GM12873 (cell line): Measurements from ENCODE around the gene ALDH8A1.

Experiments
- TF ChIP-seq, protein P1 (sequence below): IDR thresholded peaks from 2 replicates; pipeline ENCODE4 v1.5.1; 2012; ENCODE audit warnings: low read depth, mild to moderate bottlenecking, moderate library complexity, low read length, control low read depth; ENCODE audit not compliant: insufficient read depth; ENCODE audit errors: missing control alignments

ALDH8A1 gene

GRCh38 chr6:134928151-134928900 lies 21.6 kb downstream of the ALDH8A1 start:
- TF ChIP-seq, protein P1, sequence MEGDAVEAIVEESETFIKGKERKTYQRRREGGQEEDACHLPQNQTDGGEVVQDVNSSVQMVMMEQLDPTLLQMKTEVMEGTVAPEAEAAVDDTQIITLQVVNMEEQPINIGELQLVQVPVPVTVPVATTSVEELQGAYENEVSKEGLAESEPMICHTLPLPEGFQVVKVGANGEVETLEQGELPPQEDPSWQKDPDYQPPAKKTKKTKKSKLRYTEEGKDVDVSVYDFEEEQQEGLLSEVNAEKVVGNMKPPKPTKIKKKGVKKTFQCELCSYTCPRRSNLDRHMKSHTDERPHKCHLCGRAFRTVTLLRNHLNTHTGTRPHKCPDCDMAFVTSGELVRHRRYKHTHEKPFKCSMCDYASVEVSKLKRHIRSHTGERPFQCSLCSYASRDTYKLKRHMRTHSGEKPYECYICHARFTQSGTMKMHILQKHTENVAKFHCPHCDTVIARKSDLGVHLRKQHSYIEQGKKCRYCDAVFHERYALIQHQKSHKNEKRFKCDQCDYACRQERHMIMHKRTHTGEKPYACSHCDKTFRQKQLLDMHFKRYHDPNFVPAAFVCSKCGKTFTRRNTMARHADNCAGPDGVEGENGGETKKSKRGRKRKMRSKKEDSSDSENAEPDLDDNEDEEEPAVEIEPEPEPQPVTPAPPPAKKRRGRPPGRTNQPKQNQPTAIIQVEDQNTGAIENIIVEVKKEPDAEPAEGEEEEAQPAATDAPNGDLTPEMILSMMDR = no peak

DNA sequence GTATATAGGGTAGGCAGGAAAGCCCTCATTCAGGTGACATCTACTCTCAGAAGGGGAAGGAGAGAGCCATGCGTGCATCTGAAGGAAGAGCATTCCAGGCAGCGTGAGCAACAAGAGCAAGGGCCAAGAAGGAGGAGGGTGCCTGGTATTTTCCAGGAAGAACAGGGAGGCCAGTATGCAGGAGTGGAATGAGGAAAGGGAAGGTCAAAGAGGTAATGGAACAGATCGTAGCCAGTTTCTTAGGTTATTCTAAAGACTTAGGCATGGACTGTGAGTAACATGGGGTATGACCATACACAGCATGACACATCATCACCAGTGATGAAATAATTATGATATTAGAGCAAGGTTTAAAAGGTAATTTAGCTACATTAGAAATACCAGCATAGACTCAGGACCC lies 24.1 kb downstream of the ALDH8A1 start:
- TF ChIP-seq, protein P1 = no peak

- TF ChIP-seq, protein P1 = no peak
Observed at GRCh38 chr6:134921721-134922261, 28.1 kb downstream of the ALDH8A1 start.

DNA sequence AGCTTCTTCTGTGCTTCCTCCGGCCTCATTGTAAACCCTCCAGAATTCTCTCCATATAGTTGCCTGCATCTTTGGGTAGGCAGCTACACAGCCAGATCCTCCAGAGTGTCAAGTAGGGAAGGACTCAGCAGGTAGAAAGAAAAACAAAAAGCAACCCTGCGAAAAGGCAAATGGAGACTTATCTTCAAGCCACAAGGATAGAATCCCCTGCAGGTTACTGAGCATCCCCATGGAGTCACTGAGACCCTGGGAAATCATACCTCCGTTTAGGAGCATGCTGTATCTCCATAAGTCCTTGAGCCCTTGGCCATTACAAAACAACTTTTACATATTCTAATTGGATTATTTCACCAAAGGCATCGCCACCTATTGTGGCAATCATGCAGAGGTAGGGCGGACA lies 28.6 kb downstream of the ALDH8A1 start:
- TF ChIP-seq, protein P1 = no peak

GRCh38 chr6:134920422-134920821 lies 29.5 kb downstream of the ALDH8A1 start:
- TF ChIP-seq, protein P1 = no peak

DNA sequence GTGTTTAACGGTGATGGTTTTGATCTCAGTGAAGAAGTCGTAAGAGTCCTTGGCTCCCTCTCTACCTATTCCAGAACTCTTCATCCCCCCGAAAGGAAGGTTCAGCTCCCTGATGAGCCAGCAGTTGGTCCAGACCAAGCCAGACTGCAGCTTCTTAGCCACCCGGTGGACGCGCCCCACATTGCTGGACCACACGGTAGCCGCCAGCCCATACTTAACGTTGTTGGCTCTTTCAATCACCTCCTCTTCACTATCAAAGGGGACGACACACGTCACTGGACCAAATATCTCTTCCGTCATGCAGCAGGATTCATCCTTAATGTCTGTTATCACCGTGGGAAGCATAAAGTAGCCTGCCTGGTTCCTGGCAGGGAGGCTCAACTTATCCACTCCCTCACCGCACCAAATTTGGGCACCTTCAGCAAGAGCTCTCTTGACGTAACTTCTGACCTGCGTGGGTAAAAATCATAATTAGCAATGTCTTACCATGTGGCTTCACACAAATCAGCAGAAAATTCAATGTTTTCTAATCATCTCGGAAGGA lies 31.4 kb downstream of the ALDH8A1 start:
- TF ChIP-seq, protein P1 = peak; percentile 5

- TF ChIP-seq, protein P1 = no peak
Observed at GRCh38 chr6:134911547-134911946, 38.4 kb downstream of the ALDH8A1 start.
